Measurements from ENCODE around the gene PEPD. TPM values are rescaled to one million over a fixed set of nuclear protein-coding genes. Genes with fewer than 3 reads are reported as not detected.

PEPD gene
- total RNA-seq, 4 donors from 2014 or later = 33.9 to 57.0 (median 45.0) TPM

DNA sequence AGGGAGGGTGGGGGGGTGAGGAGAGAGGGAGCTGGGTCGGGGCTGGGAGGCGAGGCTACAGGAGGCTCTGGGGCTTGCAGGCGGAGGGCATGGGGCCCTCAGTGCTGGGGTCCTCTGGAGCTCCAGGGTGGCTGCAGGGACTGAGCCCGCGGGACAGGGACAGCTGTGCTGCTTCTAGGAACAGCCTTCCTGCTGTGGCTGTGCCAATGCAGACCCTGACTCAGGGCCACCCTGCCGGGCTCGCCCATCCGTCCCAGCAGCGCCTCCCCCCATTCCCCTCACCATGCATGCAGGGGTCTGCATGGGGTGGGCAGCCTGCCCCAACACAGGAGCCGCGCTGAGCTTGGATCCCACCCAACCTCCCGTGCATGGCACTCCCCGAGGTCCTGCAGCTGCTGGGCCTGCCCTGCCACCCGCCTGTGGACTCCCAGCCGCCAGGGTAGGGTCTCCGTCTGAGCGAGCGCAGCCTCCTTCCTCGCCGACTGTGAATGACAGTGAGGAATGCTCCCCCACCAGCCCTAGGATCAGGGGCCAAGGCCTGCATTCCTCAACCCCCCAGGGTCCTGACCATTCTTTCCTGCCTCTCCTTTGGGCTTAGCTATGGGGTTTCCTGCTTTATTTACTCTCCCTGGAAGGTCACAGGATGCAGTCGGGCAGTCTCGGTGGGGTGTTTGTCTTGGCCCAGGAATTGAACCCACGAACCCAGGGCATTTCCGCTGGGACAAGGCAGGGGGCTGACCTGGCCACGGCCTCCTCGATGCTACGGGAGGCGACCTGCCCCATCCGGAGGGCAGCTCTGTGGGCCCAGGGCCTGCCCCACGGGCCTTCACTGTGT is 124.7 kb downstream of the PEPD start:
- Histone ChIP-seq H3K27me3 (no peaks in the 10 kb centered on the region), H3K27ac (no peak overlapping the region), H3K36me3 (no peaks in the 10 kb centered on the region), H3K9me3 (no peaks in the 10 kb centered on the region), H3K4me1 (peaks cover 29 to 35% of the 10 kb centered on the region in 2 donors), H3K4me3 (no peak overlapping the region)
- ATAC-seq = no peak
- peak in 1 of 2 donors; percentile 10 for DNase-seq
- no peak for TF ChIP-seq POLR2A (IDR thresholded peaks at IDR 0.05)
- TF ChIP-seq, protein P1, sequence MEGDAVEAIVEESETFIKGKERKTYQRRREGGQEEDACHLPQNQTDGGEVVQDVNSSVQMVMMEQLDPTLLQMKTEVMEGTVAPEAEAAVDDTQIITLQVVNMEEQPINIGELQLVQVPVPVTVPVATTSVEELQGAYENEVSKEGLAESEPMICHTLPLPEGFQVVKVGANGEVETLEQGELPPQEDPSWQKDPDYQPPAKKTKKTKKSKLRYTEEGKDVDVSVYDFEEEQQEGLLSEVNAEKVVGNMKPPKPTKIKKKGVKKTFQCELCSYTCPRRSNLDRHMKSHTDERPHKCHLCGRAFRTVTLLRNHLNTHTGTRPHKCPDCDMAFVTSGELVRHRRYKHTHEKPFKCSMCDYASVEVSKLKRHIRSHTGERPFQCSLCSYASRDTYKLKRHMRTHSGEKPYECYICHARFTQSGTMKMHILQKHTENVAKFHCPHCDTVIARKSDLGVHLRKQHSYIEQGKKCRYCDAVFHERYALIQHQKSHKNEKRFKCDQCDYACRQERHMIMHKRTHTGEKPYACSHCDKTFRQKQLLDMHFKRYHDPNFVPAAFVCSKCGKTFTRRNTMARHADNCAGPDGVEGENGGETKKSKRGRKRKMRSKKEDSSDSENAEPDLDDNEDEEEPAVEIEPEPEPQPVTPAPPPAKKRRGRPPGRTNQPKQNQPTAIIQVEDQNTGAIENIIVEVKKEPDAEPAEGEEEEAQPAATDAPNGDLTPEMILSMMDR (IDR thresholded peaks at IDR 0.05 in 4 of 5, conservative IDR thresholded peaks at IDR 0.05 in 1 of 5) = no peak
- in situ Hi-C loops (cut with MboI; ENCODE audit: low sequenced_read_pairs in 4 of 4) = no loop called here
- intact Hi-C loops (cut with DNase I; ENCODE audit: low total_unique reads) = no loop called here

DNA sequence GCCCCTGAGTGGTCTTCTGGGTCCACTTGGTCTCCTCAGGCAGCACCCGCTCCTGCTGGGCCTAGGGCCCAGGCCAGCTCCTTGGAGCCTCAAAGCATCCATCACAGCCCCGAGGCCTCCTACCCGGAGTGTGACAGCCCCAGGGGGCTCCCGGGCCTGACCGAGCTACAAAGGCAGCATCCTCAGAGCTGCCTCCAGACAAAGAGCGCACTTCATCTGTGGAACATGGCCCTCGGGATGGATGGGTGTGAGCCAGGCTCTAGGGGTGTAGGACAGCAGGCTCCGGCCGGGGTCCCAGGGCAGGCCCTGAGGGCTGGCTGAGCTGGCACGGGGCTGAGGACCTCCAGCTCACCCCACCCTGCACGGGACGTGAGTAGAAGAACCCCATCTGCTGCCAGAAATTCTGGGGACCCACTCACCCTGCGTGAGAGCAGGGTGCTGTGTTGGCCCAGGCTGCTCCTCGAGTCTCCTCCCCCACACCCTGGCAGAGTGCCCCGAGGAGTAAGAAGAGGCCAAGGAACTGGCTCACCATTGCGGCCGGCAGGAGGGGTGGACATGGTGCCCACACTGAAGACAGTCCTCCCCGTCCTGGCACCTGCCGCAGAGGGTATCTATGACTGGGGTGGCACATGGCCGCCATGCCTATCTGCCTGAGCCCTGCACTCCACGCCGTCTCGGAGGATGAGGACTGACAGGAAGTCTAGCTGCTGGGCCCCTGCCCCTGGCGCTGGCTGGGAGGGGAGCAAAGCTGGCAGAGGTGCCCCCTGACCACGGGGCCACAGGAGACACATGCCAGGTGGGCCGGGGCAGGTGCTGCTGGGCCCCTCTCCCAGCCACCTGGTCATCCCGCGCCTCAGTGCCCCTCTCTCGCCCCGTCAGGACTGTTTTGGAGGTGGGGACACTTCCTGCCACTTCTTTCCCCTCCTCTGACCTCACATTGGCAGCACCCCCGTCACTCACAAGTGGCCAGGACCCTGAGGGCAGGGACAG is 125.7 kb downstream of the PEPD start:
- H3K9me3 ChIP-seq = no peaks in the 10 kb centered on the region
- peaks cover 38 to 46% of the 10 kb centered on the region in 2 donors for H3K4me1 ChIP-seq
- peak; percentile 13 to 23 for ATAC-seq
- H3K27me3 ChIP-seq = no peaks in the 10 kb centered on the region
- TF ChIP-seq, protein P1 (IDR thresholded peaks at IDR 0.05 in 4 of 5, conservative IDR thresholded peaks at IDR 0.05 in 1 of 5) = no peak
- no peak for TF ChIP-seq POLR2A (IDR thresholded peaks at IDR 0.05)
- peak in 1 of 2 donors; percentile 57 for DNase-seq
- in situ Hi-C loops (cut with MboI; ENCODE audit: low sequenced_read_pairs in 4 of 4) (no loop called here), intact Hi-C loops (cut with DNase I; ENCODE audit: low total_unique reads) (no loop called here)
- no peak overlapping the region for H3K27ac ChIP-seq
- no peak overlapping the region for H3K4me3 ChIP-seq
- no peaks in the 10 kb centered on the region for H3K36me3 ChIP-seq

DNA sequence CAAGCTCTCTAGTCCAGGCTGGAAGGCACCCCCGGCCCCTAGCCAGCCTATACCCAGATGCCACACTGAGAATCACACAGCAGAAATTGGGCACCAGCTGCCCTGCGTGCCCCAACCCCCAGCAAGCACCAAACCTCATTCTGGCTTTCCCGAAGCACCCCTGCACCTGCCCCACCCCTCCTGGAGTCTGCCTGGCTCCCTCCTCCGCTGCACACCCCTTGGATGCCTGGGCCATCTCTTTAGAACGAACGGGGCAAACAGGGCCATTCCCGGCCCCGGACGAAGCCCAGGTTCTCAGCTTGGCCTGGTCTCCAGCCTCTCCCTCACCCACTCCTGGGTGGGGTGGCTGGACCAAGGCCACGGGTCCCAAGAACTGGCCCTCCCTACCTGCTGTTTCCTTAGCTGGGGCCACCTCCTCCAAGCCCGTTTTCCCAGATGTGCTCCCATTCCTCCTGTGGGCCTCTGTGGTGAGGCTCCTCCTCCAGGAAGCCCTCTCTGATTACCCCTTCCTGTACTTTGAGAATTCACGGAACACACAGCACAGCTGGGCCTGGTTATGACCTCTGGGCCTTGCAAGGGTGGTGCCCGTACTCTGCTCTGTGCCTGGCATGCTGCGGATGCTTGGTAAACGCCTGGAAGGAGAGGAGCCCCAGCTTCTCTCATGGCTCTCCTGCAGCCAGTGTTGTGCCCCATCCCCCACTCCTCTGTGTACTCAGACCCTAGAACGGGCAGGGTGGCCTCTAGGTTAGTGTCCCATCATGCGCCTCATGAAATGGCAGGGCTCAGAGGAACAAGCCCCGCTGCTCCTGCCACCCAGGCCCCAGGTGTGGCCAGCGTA is 126.6 kb downstream of the PEPD start:
- DNase-seq = peak in 1 of 2 donors; percentile 11
- no peaks in the 10 kb centered on the region for H3K27me3 ChIP-seq
- in situ Hi-C loops (cut with MboI; ENCODE audit: low sequenced_read_pairs in 4 of 4) (no loop called here), intact Hi-C loops (cut with DNase I; ENCODE audit: low total_unique reads) (no loop called here)
- no peak overlapping the region for H3K4me3 ChIP-seq
- peaks cover 44 to 55% of the 10 kb centered on the region in 2 donors for H3K4me1 ChIP-seq
- no peak for ATAC-seq
- H3K36me3 ChIP-seq = no peaks in the 10 kb centered on the region
- TF ChIP-seq, protein P1 (IDR thresholded peaks at IDR 0.05 in 4 of 5, conservative IDR thresholded peaks at IDR 0.05 in 1 of 5) = no peak
- peak overlapping the region; percentile 12 to 52 (median 24) for H3K27ac ChIP-seq
- no peaks in the 10 kb centered on the region for H3K9me3 ChIP-seq

DNA sequence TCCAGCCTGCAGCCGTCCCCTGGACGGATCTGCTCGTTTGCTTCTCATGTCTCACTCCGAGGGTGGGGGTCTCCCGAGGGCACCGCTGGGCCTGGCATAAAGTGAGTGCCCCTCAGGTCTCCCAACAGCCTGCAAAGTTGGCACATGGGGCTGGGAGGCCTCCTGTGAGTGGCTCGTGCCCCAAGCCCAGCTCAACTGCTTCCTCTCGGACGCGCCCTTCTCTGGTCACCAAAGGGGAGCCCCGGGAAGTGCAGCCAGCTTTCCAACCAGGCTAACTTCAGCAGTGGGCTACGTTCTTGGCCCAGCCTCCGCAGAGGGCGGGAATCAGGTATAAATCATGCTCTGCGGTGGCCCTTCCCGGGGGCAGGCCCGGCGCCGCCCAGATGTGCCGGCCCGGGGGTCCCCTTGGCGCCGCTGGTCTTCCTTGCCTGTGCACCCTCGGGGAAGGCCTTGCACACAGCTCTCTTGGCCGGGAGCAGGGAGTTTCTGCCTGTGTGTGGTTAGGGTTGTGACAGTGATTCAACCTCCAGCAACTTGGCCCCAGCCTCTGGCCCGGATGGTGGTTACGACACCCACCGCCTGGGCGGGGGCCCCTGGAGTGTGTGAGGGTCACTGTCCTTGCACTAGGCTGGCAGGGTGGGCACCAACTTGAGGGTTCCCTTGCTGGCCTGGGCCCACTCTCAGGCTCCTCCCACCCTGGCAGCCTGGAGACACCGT is 127.4 kb downstream of the PEPD start:
- in situ Hi-C loops (cut with MboI; ENCODE audit: low sequenced_read_pairs in 4 of 4) (no loop called here), intact Hi-C loops (cut with DNase I; ENCODE audit: low total_unique reads) (no loop called here)
- peak; percentile 52 to 64 for ATAC-seq
- Histone ChIP-seq H3K9me3 (no peaks in the 10 kb centered on the region), H3K27ac (peak overlapping the region; percentile 12 to 52 (median 24)), H3K27me3 (no peaks in the 10 kb centered on the region), H3K4me3 (no peak overlapping the region), H3K4me1 (peaks cover 52 to 62% of the 10 kb centered on the region in 2 donors), H3K36me3 (no peaks in the 10 kb centered on the region)
- no peak for TF ChIP-seq POLR2A (IDR thresholded peaks at IDR 0.05)
- peak; percentile 49 to 77 for DNase-seq
